CD4-positive, alpha-beta T cell treated with Interleukin-15 for 4 hours (primary cell): ENCODE results near the gene NDUFAF2.

Experiments
- DNase-seq: peaks from one replicate; pipeline ENCODE4 v3.0.0-alpha.2; 2020; ENCODE audit warnings: low spot score

NDUFAF2 gene

GRCh38 chr5:61123145-61123544 lies 178.1 kb downstream of the NDUFAF2 start:
- DNase-seq = no peak

- DNase-seq = no peak
Measured at GRCh38 chr5:61130289-61130688, 185.3 kb downstream of the NDUFAF2 start.

DNA sequence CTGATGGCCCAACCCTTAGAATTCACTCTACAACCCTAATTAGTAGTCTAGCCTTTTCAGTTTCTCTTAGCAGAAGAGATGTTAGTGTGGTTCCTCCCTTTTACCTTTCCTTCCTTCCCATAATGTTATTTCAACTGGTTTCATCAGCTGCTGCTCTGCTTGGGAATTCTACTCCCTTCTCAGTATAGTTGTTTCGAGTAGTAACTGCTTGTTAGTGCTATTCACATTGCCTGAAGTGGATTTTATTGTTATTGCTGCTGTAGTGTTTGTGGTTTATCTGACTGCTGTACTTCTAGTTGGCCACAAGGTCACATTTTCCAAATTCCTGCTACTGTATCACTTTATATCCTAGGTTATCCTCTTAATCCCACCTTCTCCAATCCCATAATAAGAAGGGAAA lies 187.6 kb downstream of the NDUFAF2 start:
- DNase-seq = no peak

- no peak for DNase-seq
Measured at GRCh38 chr5:61137835-61138234, 192.8 kb downstream of the NDUFAF2 start.

- no peak for DNase-seq
Measured at GRCh38 chr5:61139094-61139873, 194.3 kb downstream of the NDUFAF2 start.

GRCh38 chr5:61139931-61140330 lies 194.9 kb downstream of the NDUFAF2 start:
- DNase-seq = no peak

- DNase-seq = no peak
Measured at GRCh38 chr5:61141801-61142200, 196.8 kb downstream of the NDUFAF2 start.

GRCh38 chr5:61142391-61142790 lies 197.4 kb downstream of the NDUFAF2 start:
- DNase-seq = no peak

- DNase-seq = no peak
Measured at GRCh38 chr5:61142811-61143210, 197.8 kb downstream of the NDUFAF2 start.

DNA sequence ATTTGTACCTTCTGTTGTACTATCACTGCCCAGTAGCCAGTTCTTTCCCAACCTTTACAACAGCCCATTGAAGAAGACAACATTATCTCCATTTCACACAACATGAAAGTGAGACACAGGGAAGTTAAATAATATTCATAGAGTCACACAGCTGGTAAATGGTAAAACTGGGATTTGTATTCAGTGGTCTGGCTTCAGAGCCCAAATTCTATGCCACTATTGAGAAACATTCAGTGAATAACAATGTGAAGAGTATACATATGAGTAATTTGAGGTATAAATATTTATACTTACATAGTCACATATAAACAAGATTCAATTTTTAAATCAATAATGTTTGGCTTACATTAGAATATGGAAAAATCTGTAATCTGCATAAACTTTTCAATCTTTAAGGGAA lies 203.5 kb downstream of the NDUFAF2 start:
- no peak for DNase-seq

- no peak for DNase-seq
Measured at GRCh38 chr5:61151893-61152292, 206.9 kb downstream of the NDUFAF2 start.

DNA sequence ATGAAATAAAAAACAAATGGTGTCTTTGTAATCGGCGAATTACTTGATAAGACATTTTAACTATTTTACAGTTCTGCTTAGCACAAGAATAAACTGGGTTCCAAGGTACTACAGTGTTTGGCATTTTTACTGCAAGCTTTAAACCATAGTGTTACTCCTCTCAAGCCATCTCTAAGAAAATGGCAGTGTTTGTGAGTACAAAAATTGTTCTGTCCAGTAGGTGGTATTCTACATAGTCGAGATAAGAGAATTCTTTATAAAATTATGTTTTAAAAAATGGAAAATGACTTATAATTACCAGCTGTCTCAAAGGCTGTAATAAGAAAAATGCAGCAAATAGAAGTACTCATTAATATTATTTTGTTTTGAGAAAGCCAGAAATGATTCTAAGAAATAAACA lies 214.1 kb downstream of the NDUFAF2 start:
- no peak for DNase-seq

DNA sequence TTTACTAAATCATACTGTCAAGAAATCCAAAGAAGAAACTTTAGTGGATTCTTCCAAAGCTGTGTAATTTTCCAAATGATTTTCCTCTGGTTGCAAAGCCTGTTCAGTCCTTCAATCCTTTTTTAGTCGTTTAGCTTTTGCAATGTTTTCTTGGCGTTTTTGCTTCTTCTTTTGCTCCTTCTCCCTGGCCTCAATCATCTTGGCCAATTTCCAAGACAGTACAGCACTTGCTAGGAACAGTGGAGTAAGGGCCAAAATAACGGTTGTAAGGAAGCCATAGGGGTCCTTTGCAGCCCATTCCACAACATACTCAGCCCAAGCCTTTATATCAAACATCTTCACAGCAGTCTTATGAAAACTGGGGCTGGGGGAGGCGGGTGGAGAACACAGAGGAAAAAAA lies 214.8 kb downstream of the NDUFAF2 start:
- DNase-seq = no peak

- no peak for DNase-seq
Measured at GRCh38 chr5:61160497-61160896, 215.5 kb downstream of the NDUFAF2 start.

- peak; percentile 81 for DNase-seq
Measured at GRCh38 chr5:61162010-61162831, 217.2 kb downstream of the NDUFAF2 start, which contains the start of gene SMIM15. TSS of gene SMIM15 (minus strand) at chr5:61162468. CDS start at chr5:61160171, 2,297 bp downstream.

DNA sequence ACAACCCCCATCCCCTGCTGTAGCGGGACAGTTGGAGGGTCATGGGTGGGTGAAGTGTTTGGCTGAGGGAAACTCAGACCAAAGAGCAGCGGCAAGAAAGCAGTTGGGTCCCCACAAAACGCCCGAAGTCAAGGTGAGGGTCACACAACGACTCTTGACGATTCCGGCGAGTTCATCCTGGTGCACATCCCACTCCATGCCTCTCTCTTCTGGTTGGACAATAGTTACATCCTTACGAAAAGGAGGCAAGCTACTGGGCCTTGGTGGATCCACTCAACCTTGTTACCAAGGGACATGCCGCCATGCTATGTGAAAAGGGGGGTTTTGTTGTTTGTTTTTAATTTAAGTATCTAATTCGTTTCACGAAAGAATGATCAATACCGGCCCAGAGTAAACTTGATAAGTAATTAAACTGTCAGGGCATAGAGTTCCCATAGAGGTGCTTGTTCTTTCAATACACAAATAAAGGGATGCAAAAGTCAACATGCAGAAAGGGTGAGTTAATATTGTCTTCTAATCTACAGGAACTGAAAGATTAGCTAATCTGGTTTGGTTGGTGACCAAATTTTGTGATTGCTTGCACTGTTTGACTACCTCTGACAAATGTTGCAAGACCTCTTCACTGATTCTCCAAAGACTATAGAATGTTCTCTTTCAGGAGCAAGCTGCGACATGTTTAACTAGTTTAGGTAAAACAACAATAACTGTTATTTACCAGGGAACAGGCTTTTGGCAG lies 218.0 kb downstream of the NDUFAF2 start:
- DNase-seq = no peak

GRCh38 chr5:61163905-61164304 lies 218.9 kb downstream of the NDUFAF2 start:
- DNase-seq = no peak

- DNase-seq = no peak
Measured at GRCh38 chr5:61167382-61167781, 222.4 kb downstream of the NDUFAF2 start.

DNA sequence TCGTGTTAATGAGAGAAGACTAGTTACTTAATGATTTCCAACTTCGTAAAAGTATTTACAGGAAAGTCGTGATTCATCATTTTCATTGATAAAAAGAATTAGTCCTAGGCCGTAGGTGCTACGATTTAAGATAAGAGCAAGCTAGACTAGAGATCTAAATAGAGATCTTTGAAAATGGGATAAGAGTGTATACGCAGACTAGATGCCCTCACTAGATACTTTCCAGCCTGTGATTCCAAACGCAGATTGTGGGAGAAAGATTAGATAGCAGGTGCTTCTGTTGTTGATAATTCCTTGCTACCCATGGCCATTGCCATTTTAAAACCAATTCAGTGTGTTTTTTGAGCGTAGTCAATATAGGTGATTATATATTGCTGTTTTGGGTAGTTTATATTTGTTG lies 223.9 kb downstream of the NDUFAF2 start:
- no peak for DNase-seq

GRCh38 chr5:61171479-61171878 lies 226.5 kb downstream of the NDUFAF2 start:
- no peak for DNase-seq

DNA sequence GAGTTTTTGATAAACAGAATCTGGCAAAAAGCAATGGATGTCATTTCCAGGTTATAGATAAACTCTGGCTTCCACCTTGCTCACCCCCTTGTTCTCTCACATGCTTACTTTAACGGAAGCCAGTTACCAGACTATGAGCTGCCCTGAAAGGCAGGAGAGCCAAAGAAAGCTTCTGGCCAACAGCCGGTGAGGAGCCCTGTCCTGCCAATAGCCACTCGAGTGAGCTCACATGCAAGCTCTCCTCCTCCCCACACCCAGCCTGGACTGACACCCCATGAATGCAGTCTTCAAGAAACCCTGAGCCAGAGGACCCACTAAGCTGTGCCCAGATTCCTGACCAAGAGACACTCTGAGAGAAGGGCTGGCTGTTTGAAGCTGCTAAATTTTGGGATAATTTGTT lies 231.6 kb downstream of the NDUFAF2 start:
- DNase-seq = no peak

- no peak for DNase-seq
Measured at GRCh38 chr5:61177070-61177469, 232.1 kb downstream of the NDUFAF2 start.

GRCh38 chr5:61177716-61178115 lies 232.7 kb downstream of the NDUFAF2 start:
- no peak for DNase-seq
